ENCODE results near the gene WNT1. TPM values are rescaled to one million over a fixed set of nuclear protein-coding genes. Genes with fewer than 3 reads are reported as not detected.

Gene WNT1
- polyA plus RNA-seq, 1 donor: not detected

DNA sequence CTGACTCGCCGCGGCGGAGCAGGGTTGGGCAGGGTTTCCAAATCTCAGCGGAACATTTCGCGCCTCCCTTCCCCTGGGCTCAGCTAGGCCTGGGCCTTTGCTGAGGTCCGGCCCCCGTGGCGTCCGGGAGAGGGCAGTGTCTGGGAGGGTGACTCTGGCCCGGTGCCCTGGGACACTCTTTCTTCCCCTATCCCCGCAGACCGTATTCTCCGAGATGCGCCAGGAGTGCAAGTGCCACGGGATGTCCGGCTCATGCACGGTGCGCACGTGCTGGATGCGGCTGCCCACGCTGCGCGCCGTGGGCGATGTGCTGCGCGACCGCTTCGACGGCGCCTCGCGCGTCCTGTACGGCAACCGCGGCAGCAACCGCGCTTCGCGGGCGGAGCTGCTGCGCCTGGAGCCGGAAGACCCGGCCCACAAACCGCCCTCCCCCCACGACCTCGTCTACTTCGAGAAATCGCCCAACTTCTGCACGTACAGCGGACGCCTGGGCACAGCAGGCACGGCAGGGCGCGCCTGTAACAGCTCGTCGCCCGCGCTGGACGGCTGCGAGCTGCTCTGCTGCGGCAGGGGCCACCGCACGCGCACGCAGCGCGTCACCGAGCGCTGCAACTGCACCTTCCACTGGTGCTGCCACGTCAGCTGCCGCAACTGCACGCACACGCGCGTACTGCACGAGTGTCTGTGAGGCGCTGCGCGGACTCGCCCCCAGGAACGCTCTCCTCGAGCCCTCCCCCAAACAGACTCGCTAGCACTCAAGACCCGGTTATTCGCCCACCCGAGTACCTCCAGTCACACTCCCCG lies 3.0 kb downstream of the WNT1 start:
- no peak for DNase-seq

DNA sequence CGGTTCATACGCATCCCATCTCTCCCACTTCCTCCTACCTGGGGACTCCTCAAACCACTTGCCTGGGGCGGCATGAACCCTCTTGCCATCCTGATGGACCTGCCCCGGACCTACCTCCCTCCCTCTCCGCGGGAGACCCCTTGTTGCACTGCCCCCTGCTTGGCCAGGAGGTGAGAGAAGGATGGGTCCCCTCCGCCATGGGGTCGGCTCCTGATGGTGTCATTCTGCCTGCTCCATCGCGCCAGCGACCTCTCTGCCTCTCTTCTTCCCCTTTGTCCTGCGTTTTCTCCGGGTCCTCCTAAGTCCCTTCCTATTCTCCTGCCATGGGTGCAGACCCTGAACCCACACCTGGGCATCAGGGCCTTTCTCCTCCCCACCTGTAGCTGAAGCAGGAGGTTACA lies 3.6 kb downstream of the WNT1 start:
- DNase-seq: no peak

DNA sequence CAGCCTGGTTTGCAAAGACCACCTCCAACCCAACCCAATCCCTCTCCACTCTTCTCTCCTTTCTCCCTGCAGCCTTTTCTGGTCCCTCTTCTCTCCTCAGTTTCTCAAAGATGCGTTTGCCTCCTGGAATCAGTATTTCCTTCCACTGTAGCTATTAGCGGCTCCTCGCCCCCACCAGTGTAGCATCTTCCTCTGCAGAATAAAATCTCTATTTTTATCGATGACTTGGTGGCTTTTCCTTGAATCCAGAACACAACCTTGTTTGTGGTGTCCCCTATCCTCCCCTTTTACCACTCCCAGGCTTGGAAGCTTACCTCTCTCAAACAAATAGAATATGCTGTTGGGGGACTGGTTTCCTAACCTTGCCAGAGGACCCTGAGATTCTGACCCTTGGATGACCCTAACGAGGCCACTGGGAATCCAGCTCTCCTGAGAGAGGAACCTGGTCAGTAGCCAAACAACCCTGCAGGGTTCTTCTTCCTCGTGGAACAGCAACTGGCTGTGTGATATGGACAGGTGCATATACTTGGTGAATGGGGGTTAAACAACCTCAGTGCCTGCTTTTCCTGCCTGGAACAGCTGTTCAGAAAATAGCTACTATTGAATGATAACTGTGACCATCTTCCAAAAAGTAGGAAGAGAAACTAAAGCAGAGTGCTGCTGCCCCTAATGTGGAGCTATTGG lies 4.4 kb downstream of the WNT1 start:
- no peak for DNase-seq

DNA sequence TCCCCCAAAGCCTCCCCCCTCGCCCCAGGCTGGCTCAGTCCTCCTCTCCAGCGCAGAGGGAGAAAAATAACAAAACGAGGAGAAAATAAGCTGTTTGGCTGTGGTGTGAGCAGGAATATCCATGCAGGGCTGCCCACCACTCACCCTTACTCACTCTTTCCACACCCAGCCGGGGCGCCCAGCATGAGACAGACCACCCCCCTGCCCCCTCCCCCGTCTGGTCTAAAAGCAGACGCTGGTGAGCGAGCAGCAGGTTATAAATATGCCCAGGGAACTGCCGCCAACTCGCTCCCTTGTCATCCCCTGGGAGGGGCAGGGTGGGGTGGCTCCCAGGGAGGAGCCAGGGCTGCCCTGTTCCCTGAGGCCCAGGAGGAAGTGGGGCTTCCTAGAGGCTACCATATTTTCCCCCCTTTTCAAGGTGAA lies 7.4 kb downstream of the WNT1 start:
- no peak for DNase-seq

DNA sequence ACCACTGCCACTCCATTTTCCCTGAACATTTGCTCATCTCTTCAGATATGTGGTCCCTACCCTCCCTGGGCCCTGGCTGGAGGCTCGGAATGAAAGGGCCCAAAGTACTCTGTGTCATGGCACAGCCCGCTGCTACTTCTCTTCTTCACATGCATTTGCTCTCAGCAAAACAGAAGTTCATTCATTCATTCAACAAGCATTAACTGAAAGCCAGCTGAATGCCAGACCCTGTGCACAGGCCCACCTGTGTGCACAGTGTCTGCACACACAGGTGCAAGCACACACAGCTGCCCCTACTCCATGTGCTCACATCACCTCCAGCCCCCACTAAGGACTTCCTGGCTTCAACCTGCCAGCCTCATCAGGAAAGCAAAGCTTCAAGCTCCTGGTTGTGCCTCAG lies 7.8 kb downstream of the WNT1 start:
- DNase-seq: no peak

DNA sequence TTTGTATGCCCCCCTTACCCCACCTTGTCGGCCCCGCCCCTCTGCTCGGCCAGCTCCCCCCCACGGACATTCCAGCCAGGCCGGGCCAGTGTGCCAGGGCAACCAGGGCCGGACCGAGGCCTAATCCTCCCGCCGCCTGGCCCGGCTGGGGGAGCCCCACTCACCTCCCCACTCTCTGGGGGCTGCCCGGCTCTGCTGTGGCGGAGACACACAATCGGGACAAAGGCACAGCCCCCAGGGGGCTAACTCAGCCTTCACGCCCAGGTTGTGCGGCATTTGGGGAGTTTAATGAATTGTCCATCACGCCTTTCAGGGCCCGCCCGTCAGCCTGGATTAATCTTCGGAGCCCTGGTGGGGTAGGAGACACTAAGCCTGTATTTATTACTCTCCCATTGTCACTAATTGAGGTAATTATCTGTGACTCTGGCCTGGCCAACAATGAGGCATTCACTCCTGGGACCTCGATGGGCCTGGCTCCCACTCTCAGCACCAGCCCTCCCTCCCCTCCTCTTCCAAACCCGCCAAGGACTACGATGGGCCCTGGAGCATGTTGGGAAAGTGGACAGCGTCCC lies 8.7 kb downstream of the WNT1 start:
- no peak for DNase-seq

DNA sequence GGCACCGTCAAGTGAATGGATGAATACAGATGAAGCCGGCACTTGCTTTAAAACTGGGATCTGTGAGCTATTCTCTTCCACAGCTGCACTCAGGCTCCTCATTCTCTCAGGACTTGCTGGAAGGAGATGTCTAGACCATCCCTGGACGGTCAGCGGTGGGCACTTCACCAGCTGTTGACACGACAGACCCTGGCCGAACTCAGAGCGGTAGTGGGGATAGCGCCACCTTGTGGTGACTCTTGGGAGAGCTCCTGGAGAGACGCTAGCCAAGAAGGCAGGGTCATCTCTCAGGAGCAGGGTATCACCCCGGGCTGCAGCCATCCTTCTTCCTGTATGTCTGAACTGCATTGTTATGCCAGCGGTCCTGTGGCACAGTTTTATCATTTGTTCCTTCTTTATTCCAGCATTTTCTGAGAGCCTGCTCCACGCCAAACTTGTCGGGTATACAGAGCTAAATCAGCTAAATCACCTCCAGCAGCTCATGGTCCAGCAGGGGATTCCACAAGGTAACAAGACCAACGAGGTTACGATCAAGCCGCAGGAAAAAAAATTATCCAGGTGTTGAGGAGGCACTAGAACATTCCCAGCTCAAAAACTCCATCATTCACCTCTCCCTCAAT lies 10.0 kb downstream of the WNT1 start:
- DNase-seq: no peak

DNA sequence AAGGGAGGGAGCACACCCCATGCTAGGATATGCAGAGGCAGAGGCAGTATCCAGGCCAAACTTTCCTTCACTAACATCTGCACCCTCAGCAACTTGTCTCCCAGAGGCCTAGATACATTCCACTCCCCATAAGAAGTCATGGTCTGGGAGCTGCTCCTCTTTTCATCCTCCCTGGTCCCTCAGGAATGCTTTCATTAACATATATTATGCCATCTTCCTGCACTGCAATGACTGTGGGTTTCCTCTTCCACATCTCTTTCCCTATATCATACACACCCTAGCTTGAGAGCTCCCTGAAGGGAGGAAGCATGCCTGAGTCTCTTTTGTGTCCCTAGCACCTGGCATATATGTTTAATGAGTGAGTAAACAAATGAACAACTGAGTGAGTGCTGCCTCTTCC lies 12.4 kb downstream of the WNT1 start:
- DNase-seq: no peak

DNA sequence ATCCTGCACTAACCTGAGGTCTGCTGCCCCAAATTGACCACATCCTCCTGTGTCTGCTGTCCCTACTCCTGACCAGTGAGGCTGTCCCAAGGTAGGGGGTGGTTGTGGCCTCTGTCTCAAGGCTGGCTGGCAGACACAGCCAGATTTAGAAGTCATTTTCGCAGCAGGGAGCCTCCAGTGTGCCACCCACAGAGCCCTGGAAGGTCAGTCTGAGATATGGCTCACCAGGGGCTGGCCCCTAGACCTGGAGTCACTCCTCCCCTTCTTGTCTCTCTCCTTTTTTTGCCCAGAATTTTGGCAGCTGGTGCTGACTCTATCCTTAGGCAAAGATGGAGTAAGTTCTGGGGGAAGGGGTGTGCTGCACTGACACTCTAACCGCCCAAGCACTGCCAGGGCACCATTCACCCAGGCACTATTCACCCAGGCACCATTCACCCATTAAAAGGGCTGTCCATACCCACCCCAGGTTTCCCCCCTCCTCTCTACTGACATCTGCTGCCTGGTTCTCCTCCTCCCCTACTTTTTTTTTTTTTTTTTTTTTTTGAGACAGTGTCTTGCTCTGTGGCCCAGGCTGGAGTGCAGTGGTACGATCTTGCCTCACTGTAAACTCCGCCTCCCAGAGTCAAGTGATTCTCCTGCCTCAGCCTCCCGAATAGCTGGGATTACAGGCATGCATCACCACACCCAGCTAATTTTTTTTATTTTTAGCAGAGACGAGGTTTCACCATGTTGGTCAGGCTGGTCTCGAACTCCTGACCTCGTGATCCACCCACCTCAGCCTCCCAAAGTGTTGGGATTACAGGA lies 13.3 kb downstream of the WNT1 start:
- DNase-seq: no peak

DNA sequence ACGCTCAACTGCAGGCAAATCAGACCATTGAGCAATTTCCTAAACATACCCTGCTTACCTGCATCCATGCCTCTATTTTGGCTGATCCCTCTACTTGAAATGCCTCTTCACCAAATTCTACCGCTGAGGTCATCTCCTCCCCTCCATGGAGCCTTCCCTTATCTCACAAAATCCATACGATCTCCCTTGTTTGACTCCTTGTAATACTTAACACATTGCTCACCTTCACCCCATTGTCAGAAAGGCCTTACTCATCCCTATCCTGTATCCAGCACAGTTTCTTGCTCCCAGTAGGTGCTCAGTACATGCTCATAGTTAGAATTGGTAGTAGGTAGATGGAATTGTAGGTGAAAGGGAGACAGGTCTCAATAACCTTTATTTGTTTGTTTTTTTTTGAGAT lies 15.7 kb downstream of the WNT1 start:
- DNase-seq: no peak

DNA sequence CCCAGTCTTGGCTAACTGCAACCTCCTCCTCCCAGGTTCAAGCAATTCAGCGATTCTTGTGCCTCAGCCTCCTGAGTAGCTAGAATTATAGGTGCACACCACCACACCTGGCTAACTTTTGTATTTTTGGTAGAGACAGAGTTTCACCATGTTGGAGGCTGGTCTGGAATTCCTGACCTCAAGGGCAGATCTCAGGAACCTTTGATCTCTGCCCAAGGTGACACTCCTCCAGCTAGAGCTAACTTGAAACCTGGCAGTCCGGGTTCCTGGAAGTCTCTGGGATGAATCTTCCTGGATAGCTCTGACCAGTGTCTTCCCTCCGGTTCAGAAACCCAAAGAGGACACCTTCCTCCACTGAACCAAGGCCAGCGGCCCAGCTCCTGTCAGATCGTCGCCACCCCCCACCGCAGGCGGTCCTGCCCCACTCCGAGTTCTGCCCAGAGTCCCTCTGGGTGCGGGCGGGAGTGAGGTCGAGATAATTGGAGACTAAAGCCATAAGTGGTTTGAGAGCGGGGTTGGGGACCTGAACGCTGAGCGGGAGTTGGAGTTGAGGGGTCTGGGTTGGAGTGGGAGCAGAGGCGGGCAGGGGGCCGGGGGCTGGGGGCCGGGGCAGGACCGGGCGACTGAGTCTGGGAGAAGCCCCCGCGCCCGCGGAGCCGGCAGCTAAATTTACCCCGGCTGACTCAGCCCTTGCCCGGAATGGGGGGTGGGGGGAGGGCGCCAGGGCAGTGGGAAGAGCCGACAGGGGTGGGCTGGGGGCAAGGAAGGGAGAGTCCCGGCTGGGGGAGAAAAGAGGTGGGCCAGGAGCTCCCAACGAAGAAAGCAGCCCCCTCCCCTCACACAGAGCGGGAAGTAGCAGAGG lies 16.3 kb downstream of the WNT1 start:
- DNase-seq: no peak

DNA sequence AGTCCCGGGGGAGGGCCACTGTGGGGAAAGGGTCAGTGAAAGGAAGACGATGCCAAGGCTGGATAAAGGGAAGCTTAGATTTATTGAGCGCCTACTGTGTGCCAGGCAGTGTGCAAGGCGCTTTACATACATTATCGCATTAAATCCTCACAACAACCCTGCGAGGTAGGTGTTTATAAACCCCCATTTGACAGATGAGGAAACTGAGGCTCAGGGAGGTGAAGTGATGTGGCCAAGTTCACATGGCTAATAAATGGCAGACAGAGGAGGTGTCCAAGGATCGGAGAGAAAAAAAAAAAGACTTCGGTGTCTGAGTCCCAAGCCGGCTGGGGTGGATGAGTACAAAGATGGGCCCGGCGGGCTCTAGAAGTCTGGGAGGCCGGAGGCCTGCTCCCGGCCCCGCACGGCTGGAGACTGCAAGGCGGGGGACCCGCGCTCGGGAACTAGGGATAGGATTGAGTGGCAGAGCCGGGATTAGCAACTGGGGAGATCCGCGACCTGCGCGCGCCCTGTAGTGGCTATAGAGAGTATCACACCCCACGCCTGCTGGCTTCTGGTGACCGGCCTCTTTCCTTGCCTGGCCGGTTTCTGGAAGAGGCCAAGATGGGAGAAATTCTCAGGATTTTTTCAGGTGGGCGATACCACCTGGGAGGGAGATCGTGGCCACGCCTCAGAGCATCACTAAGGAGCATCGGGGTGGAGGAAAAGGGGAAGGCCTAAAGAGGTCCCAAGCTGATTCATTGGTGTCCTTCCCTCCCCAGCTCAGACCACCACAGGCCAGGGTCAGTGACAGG lies 17.2 kb downstream of the WNT1 start:
- peak; percentile 80 for DNase-seq

DNA sequence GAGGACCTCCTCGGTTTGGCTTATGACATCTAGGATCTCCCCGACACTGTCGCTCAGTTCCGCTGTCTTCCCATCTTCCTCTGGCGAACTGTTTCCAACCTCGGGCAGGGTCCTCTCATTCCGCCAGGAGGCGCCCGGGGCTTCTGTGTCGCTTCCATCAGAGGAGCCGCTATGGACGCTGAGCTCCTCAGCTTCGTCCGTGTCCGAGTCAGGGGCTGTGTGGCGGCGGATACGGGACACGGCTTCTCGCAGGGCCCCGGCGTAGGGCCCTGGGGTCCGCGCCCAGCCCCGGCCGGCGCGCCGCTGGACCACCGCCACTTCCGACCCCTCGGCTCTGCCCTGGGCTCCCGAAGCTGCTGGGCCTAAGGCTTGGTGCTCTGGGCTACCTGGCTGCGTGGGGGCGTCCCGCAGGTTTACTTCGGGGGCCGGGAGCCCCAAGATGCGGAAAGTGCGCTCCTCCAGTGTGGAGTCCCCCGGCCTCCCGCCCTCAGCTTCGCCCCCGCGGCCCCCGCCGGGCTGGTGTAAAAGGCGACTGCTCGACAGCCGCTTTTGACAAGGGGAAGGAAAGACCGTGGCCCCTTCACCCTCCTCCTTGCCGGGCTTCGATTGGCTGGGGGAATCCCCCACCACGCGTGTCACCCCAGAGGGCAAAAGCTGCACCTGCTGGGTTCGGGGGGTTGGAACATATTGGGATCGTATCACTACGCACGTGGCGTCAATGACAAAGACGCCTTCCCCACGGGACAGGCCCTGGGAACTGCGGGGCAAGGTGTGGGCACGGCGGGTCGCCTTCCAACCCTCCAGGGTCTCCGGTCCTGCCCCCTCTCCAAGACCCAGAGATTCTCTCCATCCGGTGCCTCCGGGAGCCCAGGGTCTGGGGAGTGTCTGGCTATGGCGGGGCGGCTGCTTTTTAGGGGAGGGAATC lies 18.9 kb downstream of the WNT1 start:
- DNase-seq: peak; percentile 82

DNA sequence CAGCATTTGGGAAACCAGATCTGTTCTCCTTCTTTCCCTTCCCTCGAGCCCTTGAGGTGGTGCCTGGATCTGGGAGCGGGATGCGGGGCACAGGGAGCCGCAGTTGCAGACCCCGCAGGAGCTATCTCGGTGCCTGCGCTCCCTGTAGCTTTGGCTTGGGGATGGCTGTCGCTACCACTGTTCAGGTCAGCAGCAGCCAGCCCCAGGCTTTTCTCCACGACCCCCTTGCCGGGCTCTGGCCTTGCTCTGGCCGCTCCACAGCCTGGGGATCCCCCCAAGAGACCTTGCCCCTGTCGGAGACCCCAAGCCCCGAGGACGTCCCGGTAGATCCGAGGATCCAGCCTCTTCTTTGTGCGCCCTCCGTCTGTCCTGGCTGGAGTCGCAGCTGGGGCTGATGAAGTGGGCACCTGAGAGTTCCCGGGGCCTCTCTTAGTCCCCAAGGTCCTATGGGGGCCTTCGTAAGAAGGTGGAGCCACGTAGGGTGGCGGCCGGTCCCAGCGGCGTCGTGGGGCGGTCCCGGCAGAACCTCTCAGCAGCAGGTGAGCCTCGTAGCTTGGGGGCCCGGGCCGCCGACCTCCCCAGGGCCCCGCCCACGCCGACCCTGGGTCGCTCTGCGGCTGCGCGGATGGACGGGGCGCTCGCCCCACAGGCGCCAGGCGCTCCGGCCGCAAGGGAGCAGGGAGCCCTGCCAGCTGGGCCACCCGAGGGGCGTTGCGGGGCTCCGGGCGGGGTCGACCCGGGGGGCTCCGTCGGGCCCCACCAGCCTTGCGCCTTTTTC lies 19.8 kb downstream of the WNT1 start:
- no peak for DNase-seq

DNA sequence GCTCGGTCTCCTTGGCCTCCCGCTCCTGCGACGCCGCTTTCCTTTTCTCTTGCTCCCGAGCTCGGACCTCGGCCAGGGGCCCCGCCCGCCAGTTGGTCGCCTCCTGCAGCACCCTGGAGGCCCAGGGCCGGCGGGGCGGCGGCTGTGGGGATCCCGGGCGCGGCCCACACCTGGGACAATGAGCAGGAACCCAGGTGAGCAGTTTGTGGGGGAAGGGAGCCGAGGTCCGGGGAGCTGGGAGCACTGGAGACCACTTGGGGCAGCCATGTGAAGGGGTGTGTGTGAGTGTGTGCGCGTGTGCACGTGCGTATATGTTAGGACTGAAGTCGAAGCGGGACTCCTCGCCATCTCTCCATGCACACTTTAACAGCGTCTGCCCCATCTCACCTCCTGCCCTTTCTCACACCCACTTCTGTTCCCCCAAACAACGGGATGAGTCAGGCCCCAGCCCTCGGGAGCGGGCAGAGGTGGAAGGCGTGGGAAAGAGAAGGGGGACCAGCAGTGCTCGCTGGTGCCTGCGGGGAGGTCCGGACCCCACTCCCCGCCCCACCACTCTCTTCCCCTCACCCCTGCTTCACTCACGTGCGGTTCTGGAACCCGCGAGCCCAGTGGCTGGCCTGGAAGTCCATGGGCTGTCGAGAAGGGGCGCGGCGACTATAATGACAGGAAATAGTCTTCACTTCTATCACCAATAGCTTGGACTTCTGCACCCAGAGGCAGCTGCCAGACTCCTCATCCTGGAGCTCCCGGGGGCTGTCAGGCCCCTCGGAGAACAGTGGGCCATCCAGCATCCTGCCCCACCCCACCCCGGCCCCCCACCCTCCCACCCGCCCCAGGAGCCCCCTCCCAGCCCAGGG lies 20.6 kb downstream of the WNT1 start:
- no peak for DNase-seq

DNA sequence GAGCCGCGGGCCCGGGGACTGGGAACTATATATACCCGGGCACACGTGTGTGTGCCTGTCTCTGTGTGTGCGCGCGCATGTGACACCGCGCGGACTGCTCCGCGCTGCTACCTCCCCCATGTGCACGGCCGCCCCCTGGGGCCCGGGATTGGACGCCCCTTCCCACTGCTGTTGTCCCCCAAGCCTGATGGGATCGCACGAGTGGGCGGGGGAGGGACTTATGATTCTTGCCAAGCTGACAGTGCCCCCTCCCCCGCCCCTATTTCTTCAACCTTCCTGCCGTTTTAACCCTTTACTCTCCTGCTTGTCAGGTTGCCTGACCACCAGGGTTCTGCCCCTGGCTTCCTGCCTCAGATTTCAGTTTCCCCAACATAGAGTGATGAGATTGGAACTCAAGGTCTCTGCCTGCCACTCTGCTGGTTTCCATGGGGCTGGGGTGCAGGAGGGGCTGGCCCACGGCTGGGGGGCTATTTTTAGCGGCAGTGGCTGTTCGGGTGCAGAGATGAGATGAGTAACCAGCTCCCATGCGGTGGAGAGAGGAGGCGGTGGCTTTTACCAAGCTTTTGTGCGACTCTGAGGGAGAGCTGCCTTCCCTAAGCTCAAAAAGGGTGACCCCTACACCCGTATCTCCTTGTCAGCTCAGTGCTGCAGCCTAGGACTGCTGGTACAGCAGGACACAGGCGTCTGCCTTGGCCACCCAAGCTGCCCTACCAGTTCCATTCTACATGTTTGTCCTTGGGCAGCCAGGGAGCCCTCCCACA lies 21.4 kb downstream of the WNT1 start, which contains the start of gene DDN:
Gene DDN (minus strand): TSS at position 5 of the 761 bp plus-strand sequence. CDS start 88 bp downstream, outside the sequence.
- no peak for DNase-seq

DNA sequence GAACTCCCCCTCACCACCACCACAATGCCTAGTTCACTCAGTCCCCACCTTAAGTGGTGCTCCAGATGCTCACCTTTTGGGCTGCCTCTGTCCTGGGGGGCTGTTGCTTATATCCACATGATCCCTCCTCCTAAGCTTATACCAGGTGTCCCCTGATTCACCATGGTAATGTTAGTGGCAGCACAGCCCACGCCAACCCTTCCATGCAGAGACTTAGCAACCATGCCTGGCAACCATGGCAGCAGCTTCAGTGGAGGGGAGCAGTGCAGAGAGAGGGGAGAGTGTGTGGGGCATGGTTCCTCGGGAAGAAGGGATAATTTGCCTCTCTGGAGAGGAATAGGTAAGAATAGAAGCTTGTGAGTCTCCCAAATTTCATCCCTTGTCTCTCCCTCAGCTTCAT lies 22.2 kb downstream of the WNT1 start:
- DNase-seq: no peak

Measured in hindlimb muscle (tissue), 1 donor.